Gastrocnemius medialis (tissue), 4 donors: ENCODE data around the gene FCRL5.

Experiments used
- POLR2A ChIP-seq, 2 donors: fragments of 450-650 bp; IDR thresholded peaks; one replicate each; pipeline ENCODE4 v1.6.1; 2017; ENCODE audit warnings: antibody characterized with exemption in 2 of 2, mild to moderate bottlenecking in 2 of 2, moderate library complexity in 2 of 2
- TF ChIP-seq, protein P1 (sequence below), 5 experiments: fragments of 450-650 bp in 3 of 5; fragments of 200-600 bp in 2 of 5; sonication (generic) in 2 of 5; IDR thresholded peaks in 4 of 5; conservative IDR thresholded peaks in 1 of 5; 1 replicate in 4 of 5; 2 replicates in 1 of 5; pipeline ENCODE4 v1.5.1; 2016 to 2019; ENCODE audit warnings: antibody characterized with exemption in 5 of 5, mild to moderate bottlenecking in 3 of 5, moderate library complexity in 3 of 5

DNA sequence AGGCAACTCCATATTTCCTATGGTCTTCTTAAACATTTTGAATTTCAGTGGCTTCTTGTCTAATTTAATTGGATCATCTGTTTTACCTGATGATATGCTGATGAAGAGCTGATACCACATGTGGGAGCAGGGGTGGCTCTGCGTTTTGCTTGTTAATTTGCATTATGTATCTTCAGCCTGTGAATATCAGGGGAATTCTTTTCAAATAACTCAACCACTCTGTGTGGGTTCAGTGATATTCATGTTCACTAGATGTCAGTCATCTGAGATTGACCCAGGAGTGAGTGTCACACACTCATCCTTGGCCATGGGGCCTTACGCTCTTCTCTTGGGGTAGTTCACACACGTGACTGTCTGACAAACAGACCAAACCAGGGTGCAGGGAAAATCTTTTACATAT lies 83.0 kb downstream of the FCRL5 start:
- no peak for TF ChIP-seq POLR2A (IDR thresholded peaks at IDR 0.05)
- TF ChIP-seq, protein P1, sequence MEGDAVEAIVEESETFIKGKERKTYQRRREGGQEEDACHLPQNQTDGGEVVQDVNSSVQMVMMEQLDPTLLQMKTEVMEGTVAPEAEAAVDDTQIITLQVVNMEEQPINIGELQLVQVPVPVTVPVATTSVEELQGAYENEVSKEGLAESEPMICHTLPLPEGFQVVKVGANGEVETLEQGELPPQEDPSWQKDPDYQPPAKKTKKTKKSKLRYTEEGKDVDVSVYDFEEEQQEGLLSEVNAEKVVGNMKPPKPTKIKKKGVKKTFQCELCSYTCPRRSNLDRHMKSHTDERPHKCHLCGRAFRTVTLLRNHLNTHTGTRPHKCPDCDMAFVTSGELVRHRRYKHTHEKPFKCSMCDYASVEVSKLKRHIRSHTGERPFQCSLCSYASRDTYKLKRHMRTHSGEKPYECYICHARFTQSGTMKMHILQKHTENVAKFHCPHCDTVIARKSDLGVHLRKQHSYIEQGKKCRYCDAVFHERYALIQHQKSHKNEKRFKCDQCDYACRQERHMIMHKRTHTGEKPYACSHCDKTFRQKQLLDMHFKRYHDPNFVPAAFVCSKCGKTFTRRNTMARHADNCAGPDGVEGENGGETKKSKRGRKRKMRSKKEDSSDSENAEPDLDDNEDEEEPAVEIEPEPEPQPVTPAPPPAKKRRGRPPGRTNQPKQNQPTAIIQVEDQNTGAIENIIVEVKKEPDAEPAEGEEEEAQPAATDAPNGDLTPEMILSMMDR (IDR thresholded peaks at IDR 0.05 in 4 of 5, conservative IDR thresholded peaks at IDR 0.05 in 1 of 5), result no peak
